Fibroblast of skin of left biceps (primary cell): ENCODE data around the gene PTPRD.

ENCODE experiments used
- DNase-seq, 2 experiments: peaks; one replicate each; pipeline ENCODE4 v3.0.0-alpha.2; 2013; ENCODE audit warnings: low read depth in 2 of 2

PTPRD gene

GRCh38 chr9:9612755-9613154 lies 1000.0 kb downstream of the PTPRD start:
- no peak for DNase-seq

GRCh38 chr9:9612270-9612669 lies 1000.5 kb downstream of the PTPRD start:
- no peak for DNase-seq

GRCh38 chr9:9605681-9606080 lies 1007.1 kb downstream of the PTPRD start:
- no peak for DNase-seq

- DNase-seq, result no peak
Observed at GRCh38 chr9:9603345-9603744, 1009.5 kb downstream of the PTPRD start.

- no peak for DNase-seq
Observed at GRCh38 chr9:9598723-9599122, 1014.1 kb downstream of the PTPRD start.

- DNase-seq, result no peak
Observed at GRCh38 chr9:9592104-9592503, 1020.7 kb downstream of the PTPRD start.

GRCh38 chr9:9585920-9586319 lies 1026.9 kb downstream of the PTPRD start:
- no peak for DNase-seq

GRCh38 chr9:9574080-9574479 lies 1038.7 kb downstream of the PTPRD start:
- DNase-seq, result no peak

GRCh38 chr9:9565700-9566099 lies 1047.1 kb downstream of the PTPRD start:
- no peak for DNase-seq

GRCh38 chr9:9563817-9564216 lies 1049.0 kb downstream of the PTPRD start:
- DNase-seq, result no peak

GRCh38 chr9:9560382-9561035 lies 1052.3 kb downstream of the PTPRD start:
- DNase-seq, result no peak

- DNase-seq, result no peak
Observed at GRCh38 chr9:9558907-9559306, 1053.9 kb downstream of the PTPRD start.

GRCh38 chr9:9557804-9558334 lies 1054.9 kb downstream of the PTPRD start:
- DNase-seq, result no peak

GRCh38 chr9:9556865-9557803 lies 1055.7 kb downstream of the PTPRD start:
- DNase-seq, result no peak

- DNase-seq, result no peak
Observed at GRCh38 chr9:9552665-9553064, 1060.1 kb downstream of the PTPRD start.

GRCh38 chr9:9538766-9539165 lies 1074.0 kb downstream of the PTPRD start:
- DNase-seq, result no peak

- no peak for DNase-seq
Observed at GRCh38 chr9:9538356-9538755, 1074.4 kb downstream of the PTPRD start.

GRCh38 chr9:9536523-9536922 lies 1076.3 kb downstream of the PTPRD start:
- DNase-seq, result no peak

- DNase-seq, result no peak
Observed at GRCh38 chr9:9523476-9524139, 1089.2 kb downstream of the PTPRD start.

- no peak for DNase-seq
Observed at GRCh38 chr9:9522406-9522805, 1090.4 kb downstream of the PTPRD start.

GRCh38 chr9:9521033-9521779 lies 1091.6 kb downstream of the PTPRD start:
- DNase-seq, result no peak

GRCh38 chr9:9504869-9505268 lies 1107.9 kb downstream of the PTPRD start:
- DNase-seq, result no peak
